GM12892 (cell line): ENCODE results near the gene FAIM2.

ENCODE experiments used
- DNase-seq: peaks from one replicate; pipeline ENCODE4 v3.0.0; 2011; ENCODE audit not compliant: insufficient read length
- FAIRE-seq: peaks from 2 replicates; lab custom pipeline; 2011; peaks lifted over from hg19 to GRCh38; lab: Jason Lieb, UNC
- POLR2A ChIP-seq: IDR thresholded peaks from 2 replicates; pipeline ENCODE4 v1.6.1; 2011; ENCODE audit warnings: low read depth, low read length, control low read depth
- POLR2AphosphoS5 ChIP-seq: IDR thresholded peaks from 2 replicates; pipeline ENCODE4 v1.6.1; 2011; ENCODE audit warnings: low read depth, low read length, control low read depth
- TAF1 ChIP-seq: IDR thresholded peaks from 2 replicates; pipeline ENCODE4 v1.6.1; 2011; ENCODE audit warnings: low read depth, mild to moderate bottlenecking, control low read depth, low read length, borderline replicate concordance

The FAIM2 gene

DNA sequence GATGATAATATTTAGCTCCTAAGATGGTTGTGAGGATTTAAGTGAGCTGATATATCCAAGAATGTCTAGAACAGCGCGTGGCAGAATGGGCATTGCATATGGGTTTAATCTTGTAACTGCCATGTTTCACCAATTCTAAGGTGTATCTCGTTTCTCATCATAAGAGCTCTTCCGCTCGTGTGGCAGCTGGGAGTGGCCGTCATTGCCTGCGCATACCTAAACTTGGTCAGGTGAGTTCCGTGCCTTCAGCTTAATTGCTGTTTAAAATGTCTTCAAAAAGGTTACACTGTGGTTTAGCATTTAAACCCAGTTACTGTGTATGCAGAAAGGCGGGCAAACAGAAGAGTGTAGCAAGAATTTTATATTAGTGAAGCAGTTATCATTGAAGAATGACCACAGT, 42.4 kb upstream of the FAIM2 start:
- no peak for DNase-seq
- no peak for TF ChIP-seq POLR2A
- TF ChIP-seq POLR2AphosphoS5, result no peak
- TF ChIP-seq TAF1, result no peak
- FAIRE-seq, result no peak

DNA sequence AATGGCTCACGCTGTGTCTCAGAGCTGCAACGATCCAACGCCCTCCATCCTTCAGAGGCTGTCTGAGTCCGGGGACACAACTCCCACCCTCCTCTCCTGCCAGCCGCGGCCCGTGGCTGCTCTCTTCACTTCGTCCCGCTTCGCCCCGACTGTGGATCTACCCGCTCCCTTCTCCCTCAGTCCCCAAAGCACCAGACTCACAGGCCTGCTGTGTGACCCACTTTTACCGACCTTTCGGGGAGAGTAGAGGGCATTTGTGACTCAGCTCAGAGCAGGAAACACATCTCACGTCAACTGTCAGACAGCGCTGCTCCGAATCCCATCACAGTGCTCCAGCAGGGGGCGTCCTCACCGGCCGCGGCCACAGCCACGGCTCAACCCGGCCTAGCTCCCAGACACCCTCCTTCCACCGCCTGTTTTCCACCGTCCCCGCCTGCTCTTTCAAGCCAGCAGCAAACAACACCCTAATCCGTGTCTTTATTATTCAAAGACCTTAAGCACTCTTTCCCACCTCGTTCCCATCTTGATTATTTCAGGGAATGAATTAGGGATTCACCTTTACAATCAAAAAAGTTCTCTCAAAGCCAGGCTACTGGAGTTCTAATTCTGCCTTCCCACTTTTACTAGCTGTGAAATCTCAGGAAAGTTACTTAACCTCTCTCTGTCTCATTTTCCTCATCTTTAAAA, 41.8 kb upstream of the FAIM2 start:
- TF ChIP-seq POLR2A (no peak), POLR2AphosphoS5 (no peak), TAF1 (no peak)
- peak; percentile 97 for FAIRE-seq
- DNase-seq, result peak; percentile 82

DNA sequence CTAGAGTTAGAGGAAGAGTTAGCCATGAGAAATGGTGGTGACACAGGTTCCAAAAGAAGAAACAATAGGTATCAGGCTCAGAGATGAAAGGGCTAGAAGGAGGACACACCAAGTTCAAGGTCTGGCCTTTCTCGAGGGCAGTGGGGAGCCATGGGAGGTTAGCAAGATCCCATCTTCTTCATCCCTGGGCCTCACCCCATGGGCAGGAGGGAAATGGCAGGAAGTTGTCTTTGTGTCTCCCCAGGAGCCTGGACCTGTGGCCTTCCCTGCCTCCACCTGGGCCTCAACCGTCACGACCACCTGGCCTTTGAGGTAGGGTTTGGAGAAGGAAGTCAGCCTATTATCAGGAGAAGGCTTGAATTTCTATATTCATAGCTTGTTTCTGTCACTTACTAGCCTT, 41.0 kb upstream of the FAIM2 start:
- no peak for TF ChIP-seq POLR2AphosphoS5
- no peak for TF ChIP-seq POLR2A
- TF ChIP-seq TAF1, result no peak
- DNase-seq (no peak), FAIRE-seq (no peak)

DNA sequence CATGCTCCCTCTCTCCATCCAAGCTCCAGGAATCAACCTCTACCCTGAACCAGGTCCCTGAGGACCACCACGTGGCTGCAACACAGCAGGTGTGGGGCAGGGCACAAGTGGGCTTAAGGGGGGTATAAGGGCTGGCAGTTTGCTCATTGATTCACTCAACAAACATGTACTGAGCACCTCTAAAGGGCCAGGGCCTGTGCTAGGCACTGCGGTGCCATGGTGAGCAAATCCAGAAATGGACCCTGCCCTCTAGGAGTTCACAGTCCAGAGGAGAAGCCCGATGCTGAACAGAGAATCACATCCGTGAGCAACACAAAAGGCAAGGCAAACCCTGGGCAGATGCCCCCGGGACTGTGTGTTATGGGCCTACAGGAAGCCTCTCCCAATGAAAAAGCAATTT, 40.3 kb upstream of the FAIM2 start:
- TF ChIP-seq TAF1 (no peak), POLR2A (no peak), POLR2AphosphoS5 (no peak)
- FAIRE-seq (no peak), DNase-seq (no peak)

DNA sequence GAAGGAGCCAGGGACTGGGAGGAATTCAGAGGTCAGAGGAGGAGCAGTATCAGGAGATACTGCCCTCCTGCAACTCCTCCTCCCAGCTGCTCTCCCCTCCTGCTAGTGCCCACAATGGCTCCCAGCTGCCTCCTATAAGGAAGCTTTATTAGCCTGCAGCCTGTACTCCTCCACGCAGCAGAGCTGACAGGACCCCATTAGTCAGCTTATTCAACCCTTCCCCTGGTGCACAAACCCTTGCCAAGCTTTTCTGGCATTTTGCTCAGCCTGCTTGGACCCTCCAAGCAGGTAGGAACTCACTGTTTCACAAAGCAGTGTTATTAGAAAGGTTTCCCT, 39.9 kb upstream of the FAIM2 start:
- TF ChIP-seq POLR2A (no peak), POLR2AphosphoS5 (no peak), TAF1 (no peak)
- DNase-seq (no peak), FAIRE-seq (no peak)

DNA sequence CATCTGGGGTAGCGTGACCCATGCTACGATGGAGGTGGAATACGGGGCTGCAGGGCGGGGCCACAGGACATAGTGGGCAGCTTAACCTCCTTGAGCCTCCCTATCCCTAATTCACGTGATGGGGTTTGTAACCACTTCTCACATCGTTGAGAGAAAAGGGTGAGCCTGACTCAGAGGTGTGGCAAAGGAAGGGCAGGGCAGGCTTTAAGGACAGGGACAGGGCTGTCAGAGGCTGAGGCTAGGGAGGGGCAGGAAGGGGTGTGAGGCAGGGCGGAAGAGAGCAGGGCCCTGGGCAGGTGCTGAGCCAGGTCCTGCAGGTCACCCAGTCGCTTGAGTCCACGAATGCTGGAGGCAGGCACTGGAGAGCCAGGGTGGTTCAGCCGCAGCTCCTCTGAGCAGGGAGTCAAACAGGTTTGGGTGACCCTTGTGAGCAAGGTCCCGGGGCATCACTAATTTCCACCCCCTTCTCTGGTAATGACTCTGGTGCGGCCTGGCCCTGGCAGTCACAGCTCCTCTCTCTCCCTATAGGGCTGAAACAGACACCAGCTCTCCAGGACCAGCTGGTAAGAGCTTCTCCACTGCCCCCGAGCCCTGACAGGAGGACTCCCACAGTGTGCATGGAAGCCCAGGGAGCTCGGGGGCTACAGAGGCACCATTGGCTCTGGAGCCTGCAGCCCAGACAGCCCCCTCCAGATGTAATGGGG, 39.4 kb upstream of the FAIM2 start:
- DNase-seq (no peak), FAIRE-seq (no peak)
- no peak for TF ChIP-seq TAF1
- no peak for TF ChIP-seq POLR2A
- TF ChIP-seq POLR2AphosphoS5, result no peak

DNA sequence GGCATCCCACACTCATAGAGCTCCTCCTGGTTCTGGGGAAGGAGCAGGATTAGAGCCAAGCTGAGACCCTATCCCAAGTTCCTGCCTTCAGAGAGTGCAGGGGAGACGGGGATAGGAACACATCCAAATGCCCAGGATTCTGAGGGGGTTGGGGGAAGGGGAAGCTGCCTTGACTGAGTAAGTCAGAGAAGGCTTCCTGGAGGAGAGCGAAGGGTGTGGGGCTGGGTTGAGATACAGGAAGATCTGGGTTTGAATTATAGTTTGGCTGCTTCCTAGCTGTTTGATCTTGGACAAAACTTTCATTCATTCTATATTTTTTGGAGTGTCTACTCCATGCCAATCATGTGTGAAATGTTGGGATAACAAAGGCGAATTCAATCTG, 38.8 kb upstream of the FAIM2 start:
- TF ChIP-seq POLR2A, result no peak
- no peak for TF ChIP-seq POLR2AphosphoS5
- TF ChIP-seq TAF1, result no peak
- DNase-seq, result no peak
- FAIRE-seq, result no peak

DNA sequence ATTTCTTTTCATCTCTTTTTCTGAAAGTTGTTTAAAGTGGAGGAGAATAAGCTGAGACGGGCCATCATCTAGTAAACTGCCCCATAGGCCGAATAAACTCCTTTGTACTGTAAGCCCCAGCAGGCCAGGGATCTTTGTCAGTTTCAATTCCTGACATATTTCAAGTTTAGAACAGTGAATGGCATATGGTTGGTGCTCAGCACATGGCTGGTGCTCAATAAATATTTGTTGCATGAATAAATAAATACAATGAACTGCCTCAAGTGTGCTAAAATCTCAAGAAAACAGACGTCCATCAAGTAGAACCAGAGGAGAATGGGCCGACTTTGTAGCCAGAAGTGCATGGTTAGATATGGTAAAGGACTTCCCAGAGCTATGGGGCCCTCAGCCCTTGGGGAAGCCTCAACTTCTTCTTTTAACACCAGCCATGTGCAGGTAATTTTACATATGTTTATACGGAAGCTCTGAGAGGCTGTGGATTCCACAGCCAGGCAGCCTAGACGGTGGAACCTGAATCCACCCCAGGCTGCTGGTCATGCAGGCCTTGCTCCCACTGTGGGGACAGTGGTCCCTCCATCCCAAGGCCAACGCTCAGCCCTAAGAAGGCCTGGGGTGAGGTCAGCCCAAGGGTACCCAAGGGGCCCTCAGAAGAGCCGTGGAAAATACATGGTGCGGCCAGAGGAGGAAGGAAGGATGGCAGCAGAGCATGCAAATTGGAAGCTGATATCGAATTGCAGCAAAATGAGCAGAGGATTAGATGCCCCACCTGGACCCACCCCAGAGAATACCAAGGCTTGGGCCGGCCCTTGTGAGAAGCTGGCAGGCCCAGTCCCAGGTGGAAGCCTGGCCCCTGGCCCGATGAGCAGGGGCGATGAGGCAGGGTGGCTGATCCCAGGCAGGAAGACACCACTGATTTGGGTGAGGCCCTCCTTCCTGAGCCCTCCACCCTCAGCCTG, 38.1 kb upstream of the FAIM2 start:
- FAIRE-seq, result no peak
- TF ChIP-seq POLR2A (no peak), TAF1 (no peak), POLR2AphosphoS5 (no peak)
- DNase-seq, result no peak

DNA sequence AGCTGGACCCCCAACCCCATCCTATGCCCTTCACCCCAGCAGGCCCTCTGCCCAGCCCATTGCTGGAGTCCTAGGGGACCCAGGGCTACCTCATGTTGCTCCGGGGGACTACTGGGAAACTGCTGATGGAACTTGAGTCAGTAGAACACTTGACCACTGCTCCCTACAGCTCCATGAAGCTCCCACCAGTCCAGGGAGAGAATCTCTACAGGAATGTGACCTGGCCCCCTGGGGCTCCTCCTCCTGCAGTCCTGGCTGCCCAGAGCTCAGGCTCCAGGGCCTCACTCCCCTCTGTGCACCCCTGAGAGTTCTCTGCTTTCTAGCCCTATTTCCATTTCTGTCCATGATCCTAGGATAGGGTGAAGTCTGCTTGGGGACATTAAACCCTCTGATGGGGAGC, 36.0 kb upstream of the FAIM2 start:
- no peak for DNase-seq
- no peak for TF ChIP-seq POLR2AphosphoS5
- TF ChIP-seq POLR2A, result no peak
- TF ChIP-seq TAF1, result no peak
- no peak for FAIRE-seq

DNA sequence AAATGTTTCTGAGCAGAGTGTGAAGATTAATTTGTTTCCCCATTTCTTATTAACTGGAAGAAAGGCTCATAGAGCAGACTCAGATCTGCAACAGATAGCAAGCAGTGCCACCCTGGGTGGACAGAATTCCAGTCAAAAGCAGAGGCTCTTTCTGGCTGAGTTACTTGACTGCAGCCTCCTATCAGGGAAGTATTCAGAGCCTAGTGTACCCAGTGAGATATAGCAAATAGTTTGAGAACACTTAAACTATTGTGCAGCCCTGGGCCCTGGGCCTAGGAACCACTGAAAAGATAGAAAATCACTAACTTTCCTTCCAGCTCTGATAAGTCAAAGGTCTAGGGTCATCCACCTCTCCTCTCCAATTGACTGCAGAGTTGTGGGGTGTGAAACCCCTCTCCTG, 35.6 kb upstream of the FAIM2 start:
- TF ChIP-seq TAF1 (no peak), POLR2AphosphoS5 (no peak), POLR2A (no peak)
- DNase-seq (no peak), FAIRE-seq (no peak)

DNA sequence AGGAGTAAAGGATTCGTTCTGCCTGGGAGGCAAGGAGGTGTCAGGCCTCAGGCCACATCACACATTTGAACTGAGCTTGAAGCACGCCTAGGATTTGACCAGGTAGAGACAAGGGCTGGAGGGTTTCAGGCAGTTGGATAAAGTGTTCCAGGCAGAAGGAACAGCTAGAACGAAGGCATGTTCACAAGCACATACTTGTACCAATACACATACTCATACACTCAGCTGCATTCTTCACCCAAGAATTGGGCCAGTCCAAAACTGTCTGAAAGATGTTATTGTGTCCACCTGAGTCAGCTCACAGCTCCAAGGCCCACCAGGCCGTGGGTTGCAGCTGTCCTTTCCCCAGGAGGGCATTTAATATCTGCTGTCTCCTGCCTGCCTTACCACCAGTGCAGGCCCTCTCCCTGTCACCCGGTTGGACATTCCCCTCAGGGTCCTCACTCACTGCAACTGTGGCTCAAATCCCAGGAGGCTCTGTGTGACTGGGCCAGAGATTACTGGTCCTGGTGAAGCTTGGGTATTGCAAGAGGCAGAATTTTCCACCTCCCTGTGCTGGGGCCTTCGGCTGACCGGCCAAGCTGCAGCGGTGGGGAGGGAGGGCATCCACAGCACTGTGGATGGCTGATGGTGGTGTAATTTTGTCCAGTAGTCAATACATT, 34.1 kb upstream of the FAIM2 start:
- FAIRE-seq (no peak), DNase-seq (no peak)
- TF ChIP-seq TAF1 (no peak), POLR2A (no peak), POLR2AphosphoS5 (no peak)
